Body of pancreas (tissue), 4 donors: ENCODE results near the gene COPZ1. TPM values are rescaled to one million over a fixed set of nuclear protein-coding genes. Genes with fewer than 3 reads are reported as not detected.

Experiments used
- ATAC-seq: fragments of 150-250 bp; one replicate; pipeline ENCODE4 v1.9.1; 2016
- DNase-seq, 4 donors: peaks; one replicate each; pipeline ENCODE4 v3.0.0-alpha.2; 2019
- H3K27ac ChIP-seq, 4 donors: fragments of 200-600 bp; sonication (generic); 1 replicate in 3 of 4; 2 replicates in 1 of 4; pipeline versions ENCODE4 v1.5.1 to v1.6.1; 2016 to 2019; ENCODE audit warnings: mild to moderate bottlenecking in 1 of 4, mixed read lengths in 1 of 4, moderate library complexity in 1 of 4
- H3K27me3 ChIP-seq, 2 donors: fragments of 200-600 bp; sonication (generic); one replicate each; pipeline ENCODE4 v1.6.0; 2016; ENCODE audit warnings: mild to moderate bottlenecking in 1 of 2
- H3K36me3 ChIP-seq, 2 donors: fragments of 200-600 bp; sonication (generic); replicated peaks in 1 of 2; 2 replicates each; pipeline ENCODE4 v1.5.1; 2016; ENCODE audit warnings: low read depth in 2 of 2; ENCODE audit not compliant: insufficient read depth in 1 of 2
- H3K4me1 ChIP-seq: fragments of 200-600 bp; sonication (generic); one replicate; pipeline ENCODE4 v1.6.0; 2016
- H3K4me3 ChIP-seq, 2 donors: fragments of 200-600 bp; sonication (generic); 1 replicate in 1 of 2; 2 replicates in 1 of 2; pipeline ENCODE4 v1.5.1; 2016 to 2019
- H3K9me3 ChIP-seq, 3 donors: fragments of 200-600 bp; sonication (generic); 1 replicate in 2 of 3; 2 replicates in 1 of 3; pipeline ENCODE4 v1.5.1; 2016
- CTCF ChIP-seq, 7 experiments: fragments of 450-650 bp in 4 of 7; fragments of 200-600 bp in 3 of 7; sonication (generic) in 3 of 7; IDR thresholded peaks; one replicate each; pipeline ENCODE4 v1.5.1; 2016 to 2019; ENCODE audit warnings: antibody characterized with exemption in 7 of 7
- POLR2A ChIP-seq, 3 donors: fragments of 450-650 bp; IDR thresholded peaks; one replicate each; pipeline ENCODE4 v1.6.1; 2016; ENCODE audit warnings: antibody characterized with exemption in 3 of 3, mild to moderate bottlenecking in 2 of 3
- WGBS, 2 donors: methylation state at CpG; one replicate each; pipeline ENCODE4 v1.1.5; 2017; 5-methylcytosine and 5-hydroxymethylcytosine counted together
- intact Hi-C: fragments of 100-400 bp; cut with DNase I; formaldehyde crosslinking; loops from one replicate; pipeline ENCODE4 v1.15.1; 2023
- total RNA-seq, 2 donors: library from RNA; depleted of rRNA; stranded (reverse); fragments of >200 nt; gene quantifications; one replicate each; pipeline ENCODE4 v1.1.0, GENCODE V29; 2016

The COPZ1 gene
- total RNA-seq, 2 donors from 2014 or later, result 34.3 to 71.3 TPM

- Histone ChIP-seq H3K4me3 (peak overlapping the region; percentile 40 to 48), H3K36me3 (no peaks in the 10 kb centered on the region), H3K9me3 (no peaks in the 10 kb centered on the region), H3K27ac (peak overlapping the region; percentile 17 to 84 (median 78)), H3K27me3 (no peaks in the 10 kb centered on the region), H3K4me1 (peaks cover 68% of the 10 kb centered on the region)
- WGBS, 2 donors, result 8% methylated on average over 15 of the region's 15 CpGs
- no peak for DNase-seq
- intact Hi-C loops, result no loop called here
- TF ChIP-seq CTCF (IDR thresholded peaks at IDR 0.05) (no peak), POLR2A (IDR thresholded peaks at IDR 0.05) (no peak)
- ATAC-seq, result no peak
Measured at GRCh38 chr12:54358191-54358944, 33.4 kb downstream of the COPZ1 start.

DNA sequence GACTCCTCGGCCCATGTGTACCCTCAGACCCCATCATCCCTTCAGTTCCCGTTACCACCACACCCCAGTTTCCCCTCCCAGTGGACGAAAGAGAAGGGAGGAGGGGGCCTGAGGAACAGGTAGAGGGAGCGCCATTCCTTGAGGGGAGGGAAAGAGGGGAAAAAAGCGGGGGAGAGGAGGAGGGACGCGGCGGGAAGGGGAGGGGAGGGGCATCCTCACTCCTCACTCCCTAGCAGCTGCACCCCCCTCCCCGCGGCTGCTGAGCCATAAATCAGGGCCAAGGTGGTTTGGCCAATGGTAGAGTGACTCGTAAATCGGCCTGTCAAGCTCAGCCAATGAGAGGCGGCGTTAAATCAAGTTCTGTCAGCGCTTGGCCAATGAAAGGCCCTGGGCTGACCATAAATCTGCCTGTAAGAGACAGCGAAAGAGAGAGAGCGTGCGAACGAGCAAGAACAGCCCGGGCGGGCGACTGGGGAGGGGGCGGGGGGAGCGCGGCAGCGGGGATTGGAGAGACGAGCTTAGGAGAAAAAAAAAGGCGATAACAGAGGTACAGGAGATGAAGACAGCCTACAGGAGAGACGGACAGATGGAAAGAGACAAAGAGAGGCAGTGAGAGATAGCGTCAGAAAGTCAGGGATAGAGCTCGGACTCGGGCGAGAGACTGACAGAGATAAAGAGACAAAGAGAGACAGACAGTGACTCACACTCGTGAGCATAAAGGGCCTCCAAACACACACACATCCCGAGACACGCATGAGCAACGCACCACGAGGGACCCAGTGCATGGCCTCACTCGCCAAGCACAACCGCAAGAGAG lies 34.2 kb downstream of the COPZ1 start:
- Histone ChIP-seq H3K27me3 (no peaks in the 10 kb centered on the region), H3K27ac (peak overlapping the region; percentile 76 to 84 (median 80)), H3K9me3 (no peaks in the 10 kb centered on the region), H3K4me1 (peaks cover 60% of the 10 kb centered on the region), H3K4me3 (peak overlapping the region; percentile 40 to 48), H3K36me3 (no peaks in the 10 kb centered on the region)
- TF ChIP-seq CTCF (IDR thresholded peaks at IDR 0.05), result peak in 2 of 7 experiments; percentile 4 to 11
- TF ChIP-seq POLR2A (IDR thresholded peaks at IDR 0.05), result peak in 2 of 3 donors; percentile 50 to 58
- DNase-seq (peak; percentile 96 to 99 (median 97)), ATAC-seq (peak; percentile 97)
- WGBS, 2 donors, result 1 to 2% methylated on average over 39 to 40 of the region's 40 CpGs
- intact Hi-C loops, result no loop called here

DNA sequence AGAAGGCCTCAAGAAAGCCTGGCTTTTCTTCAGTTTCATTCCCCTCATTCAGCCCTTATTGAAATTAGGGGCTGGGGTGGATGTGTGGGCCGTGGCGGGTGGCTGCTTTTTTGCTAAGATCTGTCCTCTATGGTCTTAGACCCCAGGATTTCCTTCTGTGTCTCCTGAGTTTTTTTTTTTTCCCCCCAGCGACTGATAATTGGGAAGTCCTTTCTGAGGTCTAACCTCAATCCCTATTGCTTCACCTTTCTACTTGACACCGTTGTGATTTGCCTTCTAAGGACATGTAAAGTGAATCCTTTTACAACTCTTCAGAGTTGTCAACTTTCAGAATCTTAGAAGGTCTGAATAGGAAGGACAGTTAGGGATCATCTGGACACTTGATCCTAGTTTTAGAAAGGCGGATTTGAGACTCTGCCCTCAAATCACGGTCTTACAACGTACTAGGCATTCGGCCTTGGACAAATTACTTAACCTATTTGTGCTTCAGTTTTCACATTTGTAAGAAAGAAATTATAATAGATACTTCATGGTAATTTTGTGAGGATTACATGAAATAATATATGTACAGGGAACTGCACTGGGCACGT lies 34.9 kb downstream of the COPZ1 start:
- intact Hi-C loops, result loop anchor here (5.0 to 10.0 kb wide), 3 partner anchors 68 to 135 kb away; no protein-coding TSS in a partner anchor
- WGBS, 2 donors, result 31 to 34% methylated on average over 9 of the region's 9 CpGs
- H3K27me3 ChIP-seq, result no peaks in the 10 kb centered on the region

More for the DNA sequence above, 34.9 kb downstream of the COPZ1 start:
- H3K36me3 ChIP-seq, result no peaks in the 10 kb centered on the region
- ATAC-seq (no peak), DNase-seq (no peak)
- H3K9me3 ChIP-seq, result no peaks in the 10 kb centered on the region
- H3K27ac ChIP-seq, result peak overlapping the region; percentile 76 to 84 (median 80)
- H3K4me1 ChIP-seq, result peaks cover 53% of the 10 kb centered on the region
- H3K4me3 ChIP-seq, result no peak overlapping the region
- TF ChIP-seq POLR2A (IDR thresholded peaks at IDR 0.05) (peak in 1 of 3 donors; percentile 6), CTCF (IDR thresholded peaks at IDR 0.05) (no peak)
